ENCODE measurements around the gene HEG1. TPM values are rescaled to one million over a fixed set of nuclear protein-coding genes. Genes with fewer than 3 reads are reported as not detected.
A peak's percentile ranks its signal among the peaks of the same experiment; 100 is the strongest.

Gene HEG1
- total RNA-seq, 3 donors from 2014 or later (not counting 1 experiment from before 2014, with no cell fraction given) = 52.1 to 83.5 (median 68.1) TPM

DNA sequence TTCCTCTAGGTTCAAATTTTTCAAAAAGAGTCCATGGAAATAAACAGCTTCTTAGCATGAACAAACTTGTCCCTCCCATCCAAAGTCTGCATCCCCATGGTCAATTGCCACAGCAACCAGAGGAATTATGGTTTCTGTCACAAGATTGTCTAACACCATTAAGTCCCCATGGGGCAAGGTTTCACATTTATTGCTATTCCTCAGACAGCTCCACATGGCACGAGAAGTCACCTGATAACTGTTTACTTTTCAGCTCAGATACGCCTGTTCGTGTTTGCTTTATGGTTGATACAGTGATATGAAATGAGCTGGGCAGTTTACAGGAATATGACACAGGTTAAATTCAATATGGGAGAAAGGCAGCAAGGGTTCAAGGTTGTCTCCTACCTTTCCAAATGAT is 83.3 kb downstream of the HEG1 start:
- no peaks in the 10 kb centered on the region for H3K9me3 ChIP-seq (ENCODE audit: control insufficient read depth, insufficient read depth, low read length)
- TF ChIP-seq, protein P1, sequence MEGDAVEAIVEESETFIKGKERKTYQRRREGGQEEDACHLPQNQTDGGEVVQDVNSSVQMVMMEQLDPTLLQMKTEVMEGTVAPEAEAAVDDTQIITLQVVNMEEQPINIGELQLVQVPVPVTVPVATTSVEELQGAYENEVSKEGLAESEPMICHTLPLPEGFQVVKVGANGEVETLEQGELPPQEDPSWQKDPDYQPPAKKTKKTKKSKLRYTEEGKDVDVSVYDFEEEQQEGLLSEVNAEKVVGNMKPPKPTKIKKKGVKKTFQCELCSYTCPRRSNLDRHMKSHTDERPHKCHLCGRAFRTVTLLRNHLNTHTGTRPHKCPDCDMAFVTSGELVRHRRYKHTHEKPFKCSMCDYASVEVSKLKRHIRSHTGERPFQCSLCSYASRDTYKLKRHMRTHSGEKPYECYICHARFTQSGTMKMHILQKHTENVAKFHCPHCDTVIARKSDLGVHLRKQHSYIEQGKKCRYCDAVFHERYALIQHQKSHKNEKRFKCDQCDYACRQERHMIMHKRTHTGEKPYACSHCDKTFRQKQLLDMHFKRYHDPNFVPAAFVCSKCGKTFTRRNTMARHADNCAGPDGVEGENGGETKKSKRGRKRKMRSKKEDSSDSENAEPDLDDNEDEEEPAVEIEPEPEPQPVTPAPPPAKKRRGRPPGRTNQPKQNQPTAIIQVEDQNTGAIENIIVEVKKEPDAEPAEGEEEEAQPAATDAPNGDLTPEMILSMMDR (IDR thresholded peaks at IDR 0.05) = no peak
- Mint-ChIP-seq H3K27me3 (ENCODE audit: low read depth in 2 of 2) (no peaks in the 10 kb centered on the region), H3K9me3 (no peaks in the 10 kb centered on the region), H3K36me3 (peaks cover 19% of the 10 kb centered on the region), H3K4me3 (no peak overlapping the region), H3K27ac (no peak overlapping the region), H3K4me1 (peaks cover 27% of the 10 kb centered on the region in 2 donors)
- H3K4me3 ChIP-seq (ENCODE audit: low read length) = no peak overlapping the region
- H3K4me1 ChIP-seq (ENCODE audit: control insufficient read depth, insufficient read depth, low read length) = peaks cover 11% of the 10 kb centered on the region
- DNase-seq (no peak), ATAC-seq (no peak)
- H3K27me3 ChIP-seq (ENCODE audit: control insufficient read depth, insufficient read depth, low read length) = no peaks in the 10 kb centered on the region
- 97% methylated on average over 3 of the region's 3 CpGs for WGBS (ENCODE audit: insufficient coverage)
- H3K36me3 ChIP-seq (ENCODE audit: control insufficient read depth, insufficient read depth, low read length) = peaks cover 78% of the 10 kb centered on the region
- H3K27ac ChIP-seq (ENCODE audit: low read length) = no peak overlapping the region
- intact Hi-C loops (cut with micrococcal nuclease) = no loop called here

DNA sequence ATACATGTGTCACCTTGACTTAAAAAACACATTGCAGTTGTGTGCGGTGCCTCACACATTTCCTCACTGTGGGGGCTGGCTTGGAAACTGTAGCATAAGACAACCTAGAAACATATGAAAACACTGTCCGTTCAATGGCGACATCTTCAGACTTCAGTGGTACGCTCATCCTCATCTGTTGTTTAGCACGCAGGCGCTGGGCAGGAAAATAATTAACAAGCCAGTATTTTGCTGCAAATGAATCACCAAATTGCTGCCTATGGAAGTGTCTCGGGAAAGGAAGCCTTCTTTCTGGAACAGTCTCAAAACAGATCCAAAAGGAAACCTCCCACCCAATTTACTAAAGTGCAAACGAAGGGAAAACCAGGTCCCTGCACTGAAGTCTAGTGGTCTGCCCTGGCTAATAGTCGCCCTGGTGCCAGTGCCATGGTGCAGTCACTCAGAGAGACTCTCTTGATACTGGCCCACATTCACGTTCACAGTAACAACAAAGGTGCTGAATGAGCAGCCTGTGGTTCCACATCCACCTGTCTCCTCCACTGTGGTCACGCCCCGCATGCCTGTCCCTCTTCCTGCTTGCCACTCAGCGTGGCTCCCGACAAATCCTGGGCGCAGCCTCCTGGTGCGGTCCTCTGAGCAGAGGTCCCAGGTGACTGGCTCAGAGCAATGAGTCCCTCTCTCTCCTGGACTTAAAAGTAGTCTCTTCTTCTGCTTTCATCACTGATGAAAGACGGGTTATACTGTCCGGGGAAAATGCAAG is 85.7 kb downstream of the HEG1 start:
- Histone ChIP-seq H3K4me3 (ENCODE audit: low read length) (no peak overlapping the region), H3K36me3 (ENCODE audit: control insufficient read depth, insufficient read depth, low read length) (peaks cover 64% of the 10 kb centered on the region), H3K27ac (ENCODE audit: low read length) (no peak overlapping the region), H3K27me3 (ENCODE audit: control insufficient read depth, insufficient read depth, low read length) (no peaks in the 10 kb centered on the region), H3K4me1 (ENCODE audit: control insufficient read depth, insufficient read depth, low read length) (peaks cover 6% of the 10 kb centered on the region), H3K9me3 (ENCODE audit: control insufficient read depth, insufficient read depth, low read length) (no peaks in the 10 kb centered on the region)
- H3K4me1 Mint-ChIP-seq = peaks cover 8 to 15% of the 10 kb centered on the region in 2 donors
- H3K4me3 Mint-ChIP-seq = no peak overlapping the region
- WGBS (ENCODE audit: insufficient coverage) = 96% methylated on average over 18 of the region's 18 CpGs
- H3K9me3 Mint-ChIP-seq = no peaks in the 10 kb centered on the region
- H3K27me3 Mint-ChIP-seq (ENCODE audit: low read depth in 2 of 2) = no peaks in the 10 kb centered on the region
- H3K27ac Mint-ChIP-seq = peak overlapping the region in 1 of 2 donors; percentile 5
- no peak for ATAC-seq
- intact Hi-C loops (cut with micrococcal nuclease) = no loop called here
- TF ChIP-seq, protein P1 (IDR thresholded peaks at IDR 0.05) = no peak
- H3K36me3 Mint-ChIP-seq = peaks cover 11% of the 10 kb centered on the region
- DNase-seq = no peak

DNA sequence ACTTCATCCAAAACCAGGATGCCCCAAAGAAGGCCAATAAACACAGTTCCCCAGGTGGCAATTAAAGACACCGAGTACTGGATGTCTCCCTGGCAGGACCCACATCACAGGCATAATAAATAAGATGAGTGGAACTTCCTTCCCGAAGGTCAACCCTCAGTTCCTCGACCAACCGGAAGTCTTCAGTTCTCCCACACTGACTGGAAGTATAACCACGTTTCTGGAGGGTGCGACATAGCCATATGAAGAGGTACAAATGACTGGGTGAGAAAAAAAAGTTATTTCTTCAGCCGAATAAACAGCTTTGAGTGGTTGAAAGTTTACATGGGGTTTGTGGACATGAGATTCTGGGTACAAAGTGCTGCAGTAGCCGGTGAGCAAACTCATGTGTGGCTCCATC is 86.6 kb downstream of the HEG1 start:
- H3K4me1 Mint-ChIP-seq = peaks cover 0 to 8% of the 10 kb centered on the region in 2 donors
- TF ChIP-seq, protein P1 (IDR thresholded peaks at IDR 0.05) = no peak
- Histone ChIP-seq H3K9me3 (ENCODE audit: control insufficient read depth, insufficient read depth, low read length) (no peaks in the 10 kb centered on the region), H3K27me3 (ENCODE audit: control insufficient read depth, insufficient read depth, low read length) (no peaks in the 10 kb centered on the region), H3K4me1 (ENCODE audit: control insufficient read depth, insufficient read depth, low read length) (no peaks in the 10 kb centered on the region), H3K36me3 (ENCODE audit: control insufficient read depth, insufficient read depth, low read length) (peaks cover 60% of the 10 kb centered on the region), H3K27ac (ENCODE audit: low read length) (no peak overlapping the region), H3K4me3 (ENCODE audit: low read length) (no peak overlapping the region)
- 73% methylated on average over 8 of the region's 8 CpGs for WGBS (ENCODE audit: insufficient coverage)
- H3K36me3 Mint-ChIP-seq = peaks cover 11% of the 10 kb centered on the region
- H3K9me3 Mint-ChIP-seq = no peaks in the 10 kb centered on the region
- no peak overlapping the region for H3K27ac Mint-ChIP-seq
- no peak for DNase-seq
- no peaks in the 10 kb centered on the region for H3K27me3 Mint-ChIP-seq (ENCODE audit: low read depth in 2 of 2)
- intact Hi-C loops (cut with micrococcal nuclease) = no loop called here
- no peak overlapping the region for H3K4me3 Mint-ChIP-seq
- ATAC-seq = no peak

- Mint-ChIP-seq H3K27ac (no peak overlapping the region), H3K4me1 (peaks cover 0 to 8% of the 10 kb centered on the region in 2 donors), H3K9me3 (no peaks in the 10 kb centered on the region), H3K4me3 (no peak overlapping the region), H3K27me3 (ENCODE audit: low read depth in 2 of 2) (no peaks in the 10 kb centered on the region), H3K36me3 (peaks cover 11% of the 10 kb centered on the region)
- H3K27me3 ChIP-seq (ENCODE audit: control insufficient read depth, insufficient read depth, low read length) = no peaks in the 10 kb centered on the region
- H3K9me3 ChIP-seq (ENCODE audit: control insufficient read depth, insufficient read depth, low read length) = no peaks in the 10 kb centered on the region
- WGBS (ENCODE audit: insufficient coverage) = 82% methylated on average over 10 of the region's 10 CpGs
- ATAC-seq (no peak), DNase-seq (no peak)
- no peaks in the 10 kb centered on the region for H3K4me1 ChIP-seq (ENCODE audit: control insufficient read depth, insufficient read depth, low read length)
- no peak overlapping the region for H3K4me3 ChIP-seq (ENCODE audit: low read length)
- intact Hi-C loops (cut with micrococcal nuclease) = no loop called here
- H3K36me3 ChIP-seq (ENCODE audit: control insufficient read depth, insufficient read depth, low read length) = peaks cover 48% of the 10 kb centered on the region
- H3K27ac ChIP-seq (ENCODE audit: low read length) = no peak overlapping the region
- TF ChIP-seq, protein P1 (IDR thresholded peaks at IDR 0.05) = no peak
Measured at GRCh38 chr3:124967964-124968363, 87.8 kb downstream of the HEG1 start.

Measured in natural killer cell (primary cell).